BLaER1 (cell line): ENCODE results near the gene CFL1.

ENCODE experiments used
- H3K27ac ChIP-seq: shearing (Covaris generic); formaldehyde crosslinking; 2 replicates; pipeline ENCODE4 v1.8.1; 2022
- H3K27me3 ChIP-seq: shearing (Covaris generic); formaldehyde crosslinking; 2 replicates; pipeline ENCODE4 v1.8.1; 2022
- H3K36me3 ChIP-seq: shearing (Covaris generic); formaldehyde crosslinking; 2 replicates; pipeline ENCODE4 v1.8.1; 2022
- H3K4me1 ChIP-seq: shearing (Covaris generic); formaldehyde crosslinking; 2 replicates; pipeline ENCODE4 v1.8.1; 2022
- H3K4me2 ChIP-seq: shearing (Covaris generic); formaldehyde crosslinking; 2 replicates; pipeline ENCODE4 v1.8.1; 2022
- H3K4me3 ChIP-seq: shearing (Covaris generic); formaldehyde crosslinking; 2 replicates; pipeline ENCODE4 v1.8.1; 2022
- H3K9ac ChIP-seq: shearing (Covaris generic); formaldehyde crosslinking; 2 replicates; pipeline ENCODE4 v1.8.1; 2022
- H3K9me3 ChIP-seq: shearing (Covaris generic); formaldehyde crosslinking; 2 replicates; pipeline ENCODE4 v1.8.1; 2022
- H4K20me1 ChIP-seq: shearing (Covaris generic); formaldehyde crosslinking; 2 replicates; pipeline ENCODE4 v1.8.1; 2022
- Cebpa-rat ChIP-seq: shearing (Covaris generic); IDR thresholded peaks from 2 replicates; pipeline ENCODE4 v1.8.1; 2022

CFL1 gene

GRCh38 chr11:65857853-65858680 lies at the start of gene CFL1:
Gene CFL1 (minus strand): TSS chr11:65858180. CDS start chr11:65858099, 81 bp downstream.
- no peaks in the 10 kb centered on the region for H3K27me3 ChIP-seq
- no peak for TF ChIP-seq Cebpa-rat
- H3K9ac ChIP-seq, result peak within 1 kb of the TSS; percentile 96
- no peaks in the 10 kb centered on the region for H3K9me3 ChIP-seq
- peaks cover 66% of the 10 kb centered on the region for H4K20me1 ChIP-seq
- peak within 1 kb of the TSS; percentile 91 for H3K4me3 ChIP-seq
- H3K4me2 ChIP-seq, result peak within 1 kb of the TSS; percentile 89
- H3K27ac ChIP-seq, result peak within 1 kb of the TSS; percentile 95
- H3K4me1 ChIP-seq, result peaks cover 48% of the 10 kb centered on the region
- H3K36me3 ChIP-seq, result peaks cover 53% of the 10 kb centered on the region

GRCh38 chr11:65906602-65907001 lies 48.6 kb upstream of the CFL1 start:
- Histone ChIP-seq H3K4me3 (no peak overlapping the region), H3K36me3 (no peaks in the 10 kb centered on the region), H3K4me2 (no peak overlapping the region), H3K9me3 (no peaks in the 10 kb centered on the region), H3K27ac (no peak overlapping the region), H3K4me1 (peaks cover 33% of the 10 kb centered on the region), H4K20me1 (no peaks in the 10 kb centered on the region), H3K9ac (no peak overlapping the region), H3K27me3 (peaks cover 7% of the 10 kb centered on the region)
- TF ChIP-seq Cebpa-rat, result no peak

- H4K20me1 ChIP-seq, result no peaks in the 10 kb centered on the region
- no peaks in the 10 kb centered on the region for H3K36me3 ChIP-seq
- H3K9me3 ChIP-seq, result no peaks in the 10 kb centered on the region
- H3K9ac ChIP-seq, result no peak overlapping the region
- no peak overlapping the region for H3K27ac ChIP-seq
- H3K4me1 ChIP-seq, result peaks cover 39% of the 10 kb centered on the region
- TF ChIP-seq Cebpa-rat, result no peak
- H3K27me3 ChIP-seq, result peaks cover 36% of the 10 kb centered on the region
- peak overlapping the region; percentile 72; the same call in 1 of the 2 replicates for H3K4me2 ChIP-seq
- no peak overlapping the region for H3K4me3 ChIP-seq
Measured at GRCh38 chr11:65903715-65904114, 45.7 kb upstream of the CFL1 start.

- Histone ChIP-seq H3K4me3 (no peak overlapping the region), H3K4me2 (peak overlapping the region; percentile 72), H4K20me1 (no peaks in the 10 kb centered on the region), H3K9me3 (no peaks in the 10 kb centered on the region), H3K4me1 (peaks cover 42% of the 10 kb centered on the region), H3K36me3 (no peaks in the 10 kb centered on the region), H3K27ac (peak overlapping the region; percentile 43; the same call in 1 of the 2 replicates), H3K27me3 (peaks cover 42% of the 10 kb centered on the region), H3K9ac (0 out of 2 replicates have a peak overlapping the region, but pooled peaks have one; percentile 5)
- TF ChIP-seq Cebpa-rat, result no peak
Measured at GRCh38 chr11:65903068-65903481, 45.1 kb upstream of the CFL1 start.

GRCh38 chr11:65900899-65901180 lies 42.9 kb upstream of the CFL1 start:
- Histone ChIP-seq H3K4me1 (peaks cover 42% of the 10 kb centered on the region), H3K36me3 (no peaks in the 10 kb centered on the region), H4K20me1 (no peaks in the 10 kb centered on the region), H3K4me2 (peak overlapping the region; percentile 95), H3K27ac (no peak overlapping the region), H3K9me3 (no peaks in the 10 kb centered on the region), H3K27me3 (peaks cover 61% of the 10 kb centered on the region), H3K9ac (no peak overlapping the region), H3K4me3 (peak overlapping the region; percentile 73; the same call in 1 of the 2 replicates)
- no peak for TF ChIP-seq Cebpa-rat

- Histone ChIP-seq H3K4me3 (peak within 1 kb of the TSS; percentile 73), H3K27me3 (peaks cover 61% of the 10 kb centered on the region), H3K4me2 (peak within 1 kb of the TSS; percentile 95), H3K4me1 (peaks cover 42% of the 10 kb centered on the region), H3K9ac (peak within 1 kb of the TSS; percentile 78), H3K36me3 (no peaks in the 10 kb centered on the region), H3K27ac (peak within 1 kb of the TSS; percentile 63), H4K20me1 (no peaks in the 10 kb centered on the region), H3K9me3 (no peaks in the 10 kb centered on the region)
- no peak for TF ChIP-seq Cebpa-rat
Measured at GRCh38 chr11:65900125-65900898, 42.3 kb upstream of the CFL1 start, which contains the start of gene FOSL1. Gene FOSL1 (minus strand): TSS chr11:65900388. CDS start chr11:65900339, 49 bp downstream.

GRCh38 chr11:65899356-65900124 lies 41.6 kb upstream of the CFL1 start:
- H3K9ac ChIP-seq, result peak overlapping the region; percentile 78
- H3K4me1 ChIP-seq, result peaks cover 48% of the 10 kb centered on the region
- H3K27ac ChIP-seq, result peak overlapping the region; percentile 63
- no peaks in the 10 kb centered on the region for H3K36me3 ChIP-seq
- peak overlapping the region; percentile 73 for H3K4me3 ChIP-seq
- no peak for TF ChIP-seq Cebpa-rat
- peaks cover 61% of the 10 kb centered on the region for H3K27me3 ChIP-seq
- no peaks in the 10 kb centered on the region for H4K20me1 ChIP-seq
- no peaks in the 10 kb centered on the region for H3K9me3 ChIP-seq
- peak overlapping the region; percentile 95 for H3K4me2 ChIP-seq

GRCh38 chr11:65898656-65899355 lies 40.8 kb upstream of the CFL1 start:
- Histone ChIP-seq H3K36me3 (no peaks in the 10 kb centered on the region), H3K27me3 (peaks cover 61% of the 10 kb centered on the region), H3K9ac (peak overlapping the region; percentile 78), H4K20me1 (no peaks in the 10 kb centered on the region), H3K27ac (peak overlapping the region; percentile 63), H3K4me2 (peak overlapping the region; percentile 95), H3K4me3 (peak overlapping the region; percentile 73), H3K4me1 (peaks cover 55% of the 10 kb centered on the region), H3K9me3 (no peaks in the 10 kb centered on the region)
- TF ChIP-seq Cebpa-rat, result no peak

GRCh38 chr11:65897020-65897471 lies 39.1 kb upstream of the CFL1 start:
- no peak overlapping the region for H3K27ac ChIP-seq
- peaks cover 59% of the 10 kb centered on the region for H3K4me1 ChIP-seq
- no peak overlapping the region for H3K4me2 ChIP-seq
- no peaks in the 10 kb centered on the region for H3K36me3 ChIP-seq
- peaks cover 11% of the 10 kb centered on the region for H4K20me1 ChIP-seq
- H3K27me3 ChIP-seq, result peaks cover 58% of the 10 kb centered on the region
- no peak overlapping the region for H3K4me3 ChIP-seq
- H3K9ac ChIP-seq, result no peak overlapping the region
- TF ChIP-seq Cebpa-rat, result no peak
- H3K9me3 ChIP-seq, result no peaks in the 10 kb centered on the region
